Esophagus squamous epithelium (tissue), 4 donors: Measurements from ENCODE around the gene CREBBP.

Experiments
- CTCF ChIP-seq, 6 experiments: fragments of 450-650 bp in 4 of 6; fragments of 200-600 bp in 2 of 6; sonication (generic) in 2 of 6; IDR thresholded peaks; one replicate each; pipeline ENCODE4 v1.5.1; 2016 to 2019; ENCODE audit warnings: antibody characterized with exemption in 6 of 6, mild to moderate bottlenecking in 4 of 6, moderate library complexity in 4 of 6
- POLR2A ChIP-seq, 4 donors: fragments of 450-650 bp; IDR thresholded peaks; one replicate each; pipeline ENCODE4 v1.6.1; 2017; ENCODE audit warnings: antibody characterized with exemption in 4 of 4, mild to moderate bottlenecking in 4 of 4, moderate library complexity in 3 of 4

GRCh38 chr16:3695610-3696369 is 184.7 kb downstream of the CREBBP start:
- TF ChIP-seq CTCF (IDR thresholded peaks at IDR 0.05) (no peak), POLR2A (IDR thresholded peaks at IDR 0.05) (no peak)
